KG1 (cell line): ENCODE measurements around the gene EZH1.
"Not testable (repeated sequence)": the region's sequence is repeated elsewhere in the genome, so short reads cannot be mapped to it uniquely, and the experiment has no call there.

Source experiments
- DNase-seq: peaks from one replicate; lab custom pipeline; 2025; lab: John Stamatoyannopoulos, UW

Gene EZH1

GRCh38 chr17:42669977-42670788 lies 74.7 kb downstream of the EZH1 start:
- no peak for DNase-seq

GRCh38 chr17:42669705-42669976 lies 75.2 kb downstream of the EZH1 start:
- no peak for DNase-seq

GRCh38 chr17:42667088-42667951 lies 77.5 kb downstream of the EZH1 start:
- DNase-seq: no peak

GRCh38 chr17:42666126-42666525 lies 78.7 kb downstream of the EZH1 start:
- not testable (repeated sequence) for DNase-seq

- DNase-seq: no peak
These were observed 79.2 kb downstream of the EZH1 start for GRCh38 chr17:42665581-42666001.

- no peak for DNase-seq
These were observed 84.0 kb downstream of the EZH1 start for GRCh38 chr17:42660692-42661345.

GRCh38 chr17:42659932-42660274 lies 84.9 kb downstream of the EZH1 start:
- DNase-seq: not testable (repeated sequence)

- DNase-seq: no peak
These were observed 85.5 kb downstream of the EZH1 start, which contains the start of gene TUBG2 for GRCh38 chr17:42659079-42659931. TSS of gene TUBG2 (plus strand) at chr17:42659284. CDS start at chr17:42659504, 220 bp downstream.

- DNase-seq: no peak
These were observed 86.8 kb downstream of the EZH1 start for GRCh38 chr17:42657824-42658588.

GRCh38 chr17:42655528-42655927 lies 89.3 kb downstream of the EZH1 start:
- no peak for DNase-seq

GRCh38 chr17:42653179-42654124 lies 91.4 kb downstream of the EZH1 start:
- DNase-seq: no peak

- no peak for DNase-seq
These were observed 93.4 kb downstream of the EZH1 start for GRCh38 chr17:42651392-42651791.
